C4-2B (cell line): ENCODE data around the gene PLGRKT.

Experiments used
- ZFX ChIP-seq: fragments of 450-650 bp; IDR thresholded peaks from 2 replicates; pipeline ENCODE4 v1.6.1; 2017
- TF ChIP-seq, protein P1 (sequence below): fragments of 450-650 bp; conservative IDR thresholded peaks from 2 replicates; pipeline ENCODE4 v1.5.1; 2017; ENCODE audit warnings: mild to moderate bottlenecking

DNA sequence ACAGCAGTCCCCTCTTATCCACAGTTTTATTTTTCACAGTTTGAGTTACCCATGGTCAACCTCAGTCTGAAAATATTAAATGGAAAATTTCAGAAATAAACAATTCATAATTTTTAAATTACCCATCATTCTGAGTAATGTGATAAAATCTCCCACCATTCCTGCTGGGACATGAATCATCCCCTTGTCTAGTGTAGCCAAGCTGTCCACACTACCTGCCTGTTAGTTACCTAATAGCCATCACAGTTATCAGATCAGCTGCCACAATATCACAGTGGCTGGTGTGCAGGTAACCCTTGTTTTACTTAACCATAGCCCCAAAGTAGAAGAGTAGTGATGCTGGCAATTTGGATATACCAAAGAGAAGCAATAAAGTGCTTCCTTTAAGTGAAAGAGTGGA lies 10.7 kb downstream of the PLGRKT start:
- TF ChIP-seq, protein P1, sequence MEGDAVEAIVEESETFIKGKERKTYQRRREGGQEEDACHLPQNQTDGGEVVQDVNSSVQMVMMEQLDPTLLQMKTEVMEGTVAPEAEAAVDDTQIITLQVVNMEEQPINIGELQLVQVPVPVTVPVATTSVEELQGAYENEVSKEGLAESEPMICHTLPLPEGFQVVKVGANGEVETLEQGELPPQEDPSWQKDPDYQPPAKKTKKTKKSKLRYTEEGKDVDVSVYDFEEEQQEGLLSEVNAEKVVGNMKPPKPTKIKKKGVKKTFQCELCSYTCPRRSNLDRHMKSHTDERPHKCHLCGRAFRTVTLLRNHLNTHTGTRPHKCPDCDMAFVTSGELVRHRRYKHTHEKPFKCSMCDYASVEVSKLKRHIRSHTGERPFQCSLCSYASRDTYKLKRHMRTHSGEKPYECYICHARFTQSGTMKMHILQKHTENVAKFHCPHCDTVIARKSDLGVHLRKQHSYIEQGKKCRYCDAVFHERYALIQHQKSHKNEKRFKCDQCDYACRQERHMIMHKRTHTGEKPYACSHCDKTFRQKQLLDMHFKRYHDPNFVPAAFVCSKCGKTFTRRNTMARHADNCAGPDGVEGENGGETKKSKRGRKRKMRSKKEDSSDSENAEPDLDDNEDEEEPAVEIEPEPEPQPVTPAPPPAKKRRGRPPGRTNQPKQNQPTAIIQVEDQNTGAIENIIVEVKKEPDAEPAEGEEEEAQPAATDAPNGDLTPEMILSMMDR: no peak
- TF ChIP-seq ZFX: no peak
